Measurements from ENCODE around the gene PRR5L.
A peak's percentile ranks its signal among the peaks of the same experiment; 100 is the strongest.

DNA sequence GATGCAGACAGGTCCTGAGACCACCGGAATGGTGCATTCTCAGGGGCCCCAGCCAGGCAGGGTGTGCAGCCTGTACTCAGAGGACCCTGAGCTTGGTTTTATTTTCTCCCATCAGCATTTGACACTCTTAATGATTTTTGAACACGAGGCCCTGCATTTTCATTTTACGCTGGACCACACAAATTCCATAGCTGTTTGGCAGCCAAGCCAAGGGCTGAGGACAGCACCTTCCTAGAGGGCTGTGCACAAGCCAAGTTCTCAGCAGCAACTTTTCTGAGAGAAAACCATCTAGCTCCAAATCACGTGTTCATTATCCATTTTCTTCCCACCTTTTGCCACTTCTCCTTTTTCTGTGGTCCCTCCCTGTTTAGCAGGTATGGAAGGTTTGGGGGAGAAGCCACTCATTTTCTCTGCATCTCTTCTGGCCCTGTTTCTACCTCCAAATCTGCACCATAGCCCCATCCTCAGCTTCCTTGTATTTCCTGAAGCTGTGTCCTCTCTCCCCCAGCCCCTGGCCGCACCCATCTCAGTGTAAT, 153.5 kb downstream of the PRR5L start:
- TF ChIP-seq POLR2AphosphoS5 (IDR thresholded peaks at IDR 0.05; ENCODE audit: low read depth) (no peak), SPI1 (IDR thresholded peaks at IDR 0.05; ENCODE audit: borderline replicate concordance, low read depth) (peak; percentile 28; the same call in 1 of the 2 replicates)
- TF ChIP-seq, protein P1, sequence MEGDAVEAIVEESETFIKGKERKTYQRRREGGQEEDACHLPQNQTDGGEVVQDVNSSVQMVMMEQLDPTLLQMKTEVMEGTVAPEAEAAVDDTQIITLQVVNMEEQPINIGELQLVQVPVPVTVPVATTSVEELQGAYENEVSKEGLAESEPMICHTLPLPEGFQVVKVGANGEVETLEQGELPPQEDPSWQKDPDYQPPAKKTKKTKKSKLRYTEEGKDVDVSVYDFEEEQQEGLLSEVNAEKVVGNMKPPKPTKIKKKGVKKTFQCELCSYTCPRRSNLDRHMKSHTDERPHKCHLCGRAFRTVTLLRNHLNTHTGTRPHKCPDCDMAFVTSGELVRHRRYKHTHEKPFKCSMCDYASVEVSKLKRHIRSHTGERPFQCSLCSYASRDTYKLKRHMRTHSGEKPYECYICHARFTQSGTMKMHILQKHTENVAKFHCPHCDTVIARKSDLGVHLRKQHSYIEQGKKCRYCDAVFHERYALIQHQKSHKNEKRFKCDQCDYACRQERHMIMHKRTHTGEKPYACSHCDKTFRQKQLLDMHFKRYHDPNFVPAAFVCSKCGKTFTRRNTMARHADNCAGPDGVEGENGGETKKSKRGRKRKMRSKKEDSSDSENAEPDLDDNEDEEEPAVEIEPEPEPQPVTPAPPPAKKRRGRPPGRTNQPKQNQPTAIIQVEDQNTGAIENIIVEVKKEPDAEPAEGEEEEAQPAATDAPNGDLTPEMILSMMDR (IDR thresholded peaks at IDR 0.05; ENCODE audit: insufficient read depth, low read length), result no peak
